Activated CD8-positive, alpha-beta memory T cell treated with anti-CD3 and anti-CD28 coated beads, Interleukin-2, amount 50 U/mL, for 4 hours (primary cell): ENCODE measurements around the gene ELMO1.
"Not testable (repeated sequence)": the region's sequence is repeated elsewhere in the genome, so short reads cannot be mapped to it uniquely, and the experiment has no call there.

Experiments used
- DNase-seq: peaks from one replicate; pipeline ENCODE4 v3.0.0-alpha.2; 2020

Gene ELMO1

DNA sequence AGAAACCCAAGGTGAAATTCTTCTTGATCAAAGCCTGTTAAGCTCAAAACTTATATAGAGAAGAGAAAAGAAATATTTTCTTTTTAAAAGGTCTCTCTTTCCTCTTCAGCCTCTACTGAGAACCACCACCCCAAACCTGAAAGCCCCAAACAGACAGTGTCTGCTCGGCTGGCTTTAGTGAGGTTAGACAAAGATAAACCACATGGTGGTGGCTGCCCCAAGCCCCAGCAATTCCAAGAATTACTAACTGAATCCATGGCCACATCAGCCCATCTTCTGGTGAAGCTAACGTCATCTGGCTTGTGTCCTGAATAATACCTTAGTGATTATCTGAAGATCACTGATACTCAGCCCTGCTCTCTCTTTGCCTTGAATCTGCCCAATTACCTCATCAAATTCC is 275.0 kb downstream of the ELMO1 start:
- no peak for DNase-seq

- no peak for DNase-seq
Observed at GRCh38 chr7:37162106-37162505, 286.6 kb downstream of the ELMO1 start.

- DNase-seq, result no peak
Observed at GRCh38 chr7:37160656-37161055, 288.0 kb downstream of the ELMO1 start.

GRCh38 chr7:37153376-37153775 is 295.3 kb downstream of the ELMO1 start:
- DNase-seq, result no peak

DNA sequence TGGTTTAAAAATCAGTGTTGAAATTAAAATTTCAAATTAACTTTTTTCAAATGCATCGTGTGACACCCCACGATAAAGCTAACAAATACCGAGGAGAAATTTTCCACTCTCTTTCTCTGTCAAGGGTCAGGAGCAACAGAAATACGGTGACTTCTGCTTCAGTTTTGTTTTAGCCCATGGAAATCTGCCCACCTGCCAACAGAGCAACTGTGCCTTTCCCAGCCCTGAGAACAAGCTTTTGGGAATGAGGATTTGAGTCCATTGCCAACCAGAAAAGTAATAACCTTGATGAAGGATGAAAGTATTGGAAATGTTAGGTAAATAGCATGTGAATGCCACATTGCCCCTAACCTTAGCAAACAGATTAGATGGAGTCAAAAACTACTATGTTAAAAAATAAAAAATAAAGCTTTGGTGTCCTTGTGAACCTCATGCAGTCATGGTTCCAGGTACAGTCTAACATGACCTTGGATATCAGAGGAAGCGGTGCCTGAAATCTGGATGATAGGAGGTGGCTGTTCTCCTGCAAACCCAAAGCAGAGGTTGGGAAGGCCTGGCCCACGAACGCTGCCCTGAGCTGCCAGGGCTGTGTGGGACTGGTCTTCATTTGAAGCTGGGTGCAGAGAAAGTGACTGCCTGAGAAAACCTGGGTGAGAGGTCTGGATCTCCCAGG is 296.8 kb downstream of the ELMO1 start:
- no peak for DNase-seq

- no peak for DNase-seq
Observed at GRCh38 chr7:37150856-37151255, 297.8 kb downstream of the ELMO1 start.

GRCh38 chr7:37150180-37150579 is 298.5 kb downstream of the ELMO1 start:
- no peak for DNase-seq

DNA sequence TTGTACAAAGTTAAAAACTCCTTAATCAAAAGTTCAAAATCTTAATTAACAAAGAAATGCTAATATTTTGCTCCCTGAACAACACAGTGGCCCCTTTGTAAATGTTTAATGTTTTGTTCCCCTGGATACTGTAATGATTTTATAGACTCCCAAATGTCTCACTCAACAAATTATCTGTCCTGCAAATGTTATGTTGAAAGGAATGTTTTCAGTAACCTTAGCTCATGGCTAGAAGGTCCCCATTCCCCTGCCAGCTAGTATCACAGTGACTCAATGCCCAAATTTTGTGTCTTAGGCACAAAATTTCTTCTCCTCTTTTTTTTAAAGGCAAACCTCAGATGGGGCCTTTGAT is 298.9 kb downstream of the ELMO1 start:
- DNase-seq, result no peak

DNA sequence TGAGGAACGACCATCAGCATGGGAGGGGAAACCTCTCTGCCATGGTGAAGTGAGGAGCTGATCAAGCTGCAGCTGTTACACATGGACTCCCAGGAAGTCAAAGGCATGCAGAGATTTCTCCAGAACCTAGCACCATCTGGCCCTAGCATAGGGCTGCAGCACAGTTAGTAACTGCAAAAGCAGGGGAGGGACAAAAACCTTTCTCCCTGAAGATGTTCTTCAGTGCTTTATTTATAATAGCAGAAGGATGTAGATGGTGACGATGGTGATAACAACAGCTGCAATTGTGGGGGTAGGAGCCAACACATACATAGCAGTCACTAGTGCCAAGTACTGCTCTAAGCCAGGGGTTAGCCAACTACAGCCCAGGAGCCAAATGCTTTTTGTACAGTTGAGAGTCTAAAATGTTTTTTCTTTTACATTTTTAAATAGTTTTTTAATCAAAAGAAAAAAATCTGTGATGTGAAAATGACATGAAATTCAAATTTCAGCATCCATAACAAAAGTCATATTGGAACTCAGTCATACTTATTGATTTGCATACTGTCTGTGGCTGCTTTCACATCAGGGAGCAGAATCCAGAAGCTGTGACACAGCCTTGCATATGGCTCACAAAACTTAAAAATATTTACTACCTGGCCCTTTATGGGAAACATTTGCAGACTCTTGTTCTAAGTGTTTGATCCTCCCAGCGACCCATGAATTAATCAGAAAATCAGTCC is 299.5 kb downstream of the ELMO1 start:
- no peak for DNase-seq

GRCh38 chr7:37145682-37146081 is 303.0 kb downstream of the ELMO1 start:
- DNase-seq, result no peak

GRCh38 chr7:37144423-37144822 is 304.2 kb downstream of the ELMO1 start:
- no peak for DNase-seq

GRCh38 chr7:37142958-37143357 is 305.7 kb downstream of the ELMO1 start:
- DNase-seq, result no peak

- no peak for DNase-seq
Observed at GRCh38 chr7:37141742-37142141, 306.9 kb downstream of the ELMO1 start.

GRCh38 chr7:37133902-37134301 is 314.8 kb downstream of the ELMO1 start:
- DNase-seq, result not testable (repeated sequence)

- DNase-seq, result no peak
Observed at GRCh38 chr7:37131855-37132254, 316.8 kb downstream of the ELMO1 start.

DNA sequence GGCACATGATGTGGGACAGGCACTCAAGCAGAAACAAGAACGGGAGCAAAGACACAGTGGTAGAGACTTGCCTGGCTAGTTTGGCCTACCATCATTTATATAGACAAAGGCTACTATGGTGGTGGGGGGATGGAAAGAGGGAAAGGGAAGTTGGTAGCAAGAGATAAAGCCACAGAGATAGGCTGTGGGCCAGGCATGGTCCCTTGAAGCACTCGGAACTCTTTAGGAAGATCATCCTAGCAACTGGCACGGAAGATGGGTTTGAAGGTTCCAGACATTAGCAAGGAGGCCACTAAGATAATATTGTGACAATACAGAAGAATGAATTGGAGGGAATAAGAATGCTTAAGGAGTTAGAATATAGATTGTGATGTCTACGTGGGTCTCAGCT is 319.6 kb downstream of the ELMO1 start:
- no peak for DNase-seq

GRCh38 chr7:37128327-37129034 is 320.2 kb downstream of the ELMO1 start:
- DNase-seq, result no peak

- no peak for DNase-seq
Observed at GRCh38 chr7:37119296-37119860, 329.3 kb downstream of the ELMO1 start.

DNA sequence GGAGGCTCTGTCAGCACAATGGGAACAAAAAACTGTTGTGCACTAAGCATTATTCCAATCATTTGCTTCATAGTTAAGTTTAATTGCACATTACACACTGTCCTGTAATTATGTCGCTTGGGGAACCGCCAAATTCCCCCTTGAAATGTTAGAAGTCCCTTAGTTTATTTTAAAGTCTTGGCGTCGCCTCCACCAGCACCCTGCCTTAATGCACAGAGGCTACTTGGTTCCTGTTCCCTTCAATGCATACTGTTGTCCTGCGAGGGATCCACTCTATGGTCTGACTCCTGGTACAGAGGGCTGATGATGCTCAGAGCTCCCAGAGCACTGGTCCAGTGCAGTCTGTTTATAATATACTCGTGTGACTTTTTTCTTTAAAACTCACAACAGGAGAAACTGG is 330.7 kb downstream of the ELMO1 start:
- DNase-seq, result no peak

DNA sequence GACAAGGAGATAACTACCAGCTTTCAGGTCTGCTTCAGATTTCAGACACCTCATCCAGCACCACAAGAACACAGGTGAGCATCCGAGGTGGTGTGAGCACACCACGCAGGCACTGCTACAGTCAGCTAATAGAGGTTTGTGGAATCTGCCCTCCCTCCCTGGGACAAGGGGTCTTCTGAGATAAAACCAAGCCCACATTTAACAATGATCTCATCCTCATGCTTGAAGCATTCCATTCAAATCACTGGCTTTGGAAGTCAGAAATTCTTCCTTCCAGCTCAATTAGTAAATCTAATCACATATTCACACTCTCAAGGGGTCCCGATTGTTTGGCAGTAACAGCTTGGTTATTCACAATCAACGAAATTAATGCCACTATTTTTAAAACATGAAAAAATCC is 331.4 kb downstream of the ELMO1 start:
- no peak for DNase-seq

DNA sequence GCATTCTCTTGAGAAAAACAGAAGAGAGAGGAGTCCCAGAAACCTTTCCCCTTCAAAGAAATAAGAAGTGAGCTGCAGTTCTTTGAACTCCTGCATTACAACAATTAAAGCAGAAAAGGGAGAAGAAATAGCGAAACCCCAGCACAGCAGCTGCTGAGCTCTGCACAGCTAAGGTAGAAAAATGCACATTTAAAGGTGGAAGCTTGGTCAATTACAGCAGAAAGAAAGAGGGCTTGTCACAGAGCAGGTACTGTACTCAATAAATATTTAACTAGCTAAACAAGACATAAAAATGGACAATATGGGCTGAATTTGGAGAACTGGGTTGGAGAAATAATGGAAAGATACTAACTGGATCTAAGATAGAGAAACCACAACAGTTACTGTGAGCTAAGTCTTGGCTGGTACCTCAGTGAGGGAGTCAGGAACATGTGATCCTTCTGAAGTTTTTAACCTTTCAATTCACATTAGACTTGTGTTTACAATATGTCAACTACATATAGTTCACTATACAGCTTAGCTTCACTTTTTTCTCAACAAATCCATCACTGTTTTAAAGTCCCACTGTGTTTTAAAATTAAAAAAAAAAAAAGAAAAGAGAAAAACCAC is 332.5 kb downstream of the ELMO1 start:
- DNase-seq, result no peak

GRCh38 chr7:37113661-37114355 is 334.9 kb downstream of the ELMO1 start:
- DNase-seq, result no peak

DNA sequence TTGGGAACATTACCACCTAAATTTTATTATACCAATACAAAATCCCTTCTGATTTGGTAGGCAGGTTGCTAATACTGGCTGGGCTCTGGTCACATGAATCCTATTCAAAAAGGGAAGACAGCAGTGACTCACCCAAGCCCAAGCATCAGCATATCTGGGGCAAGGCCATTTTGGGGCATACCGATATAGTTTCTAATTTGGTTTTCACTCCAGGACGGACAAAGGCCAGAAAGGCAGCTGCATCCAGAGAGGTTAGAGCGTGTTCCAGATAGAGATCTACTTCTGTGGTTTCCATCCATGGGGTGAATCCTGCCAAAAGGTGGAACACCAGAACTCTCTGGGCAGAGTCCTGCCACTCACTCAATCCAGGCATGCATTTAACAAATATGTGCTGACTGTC is 335.8 kb downstream of the ELMO1 start:
- DNase-seq, result no peak
